ENCODE results near the gene FAM170B.

The FAM170B gene

GRCh38 chr10:49172061-49172776, 38.4 kb upstream of the FAM170B start:
- no peak overlapping the region for H3K27ac ChIP-seq
- TF ChIP-seq CTCF (conservative IDR thresholded peaks at IDR 0.05) = no peak

GRCh38 chr10:49171326-49172060, 37.7 kb upstream of the FAM170B start:
- no peak for TF ChIP-seq CTCF (conservative IDR thresholded peaks at IDR 0.05)
- H3K27ac ChIP-seq = no peak overlapping the region

- no peak overlapping the region for H3K27ac ChIP-seq
- TF ChIP-seq ZFX (IDR thresholded peaks at IDR 0.05) = no peak
- TF ChIP-seq CTCF (conservative IDR thresholded peaks at IDR 0.05) = no peak
Measured at GRCh38 chr10:49170632-49171325, 37.0 kb upstream of the FAM170B start.

- TF ChIP-seq CTCF (conservative IDR thresholded peaks at IDR 0.05) (no peak), ZFX (IDR thresholded peaks at IDR 0.05) (no peak)
- no peak overlapping the region for H3K27ac ChIP-seq
Measured at GRCh38 chr10:49169776-49170175, 36.0 kb upstream of the FAM170B start.

- TF ChIP-seq CTCF (conservative IDR thresholded peaks at IDR 0.05) (no peak), ZFX (IDR thresholded peaks at IDR 0.05) (no peak)
- no peak overlapping the region for H3K27ac ChIP-seq
Measured at GRCh38 chr10:49168831-49169500, 35.1 kb upstream of the FAM170B start.

GRCh38 chr10:49168171-49168540, 34.3 kb upstream of the FAM170B start:
- TF ChIP-seq ZFX (IDR thresholded peaks at IDR 0.05) (no peak), CTCF (conservative IDR thresholded peaks at IDR 0.05) (no peak)
- no peak overlapping the region for H3K27ac ChIP-seq

All from C4-2B (cell line).